Body of pancreas (tissue), 4 donors: ENCODE measurements around the gene MYLK. TPM values are rescaled to one million over a fixed set of nuclear protein-coding genes. Genes with fewer than 3 reads are reported as not detected.

Source experiments
- ATAC-seq: fragments of 150-250 bp; one replicate; pipeline ENCODE4 v1.9.1; 2016
- DNase-seq, 4 donors: peaks; one replicate each; pipeline ENCODE4 v3.0.0-alpha.2; 2019
- H3K27ac ChIP-seq, 4 donors: fragments of 200-600 bp; sonication (generic); 1 replicate in 3 of 4; 2 replicates in 1 of 4; pipeline versions ENCODE4 v1.5.1 to v1.6.1; 2016 to 2019; ENCODE audit warnings: mild to moderate bottlenecking in 1 of 4, mixed read lengths in 1 of 4, moderate library complexity in 1 of 4
- H3K27me3 ChIP-seq, 2 donors: fragments of 200-600 bp; sonication (generic); one replicate each; pipeline ENCODE4 v1.6.0; 2016; ENCODE audit warnings: mild to moderate bottlenecking in 1 of 2
- H3K36me3 ChIP-seq, 2 donors: fragments of 200-600 bp; sonication (generic); replicated peaks in 1 of 2; 2 replicates each; pipeline ENCODE4 v1.5.1; 2016; ENCODE audit warnings: low read depth in 2 of 2; ENCODE audit not compliant: insufficient read depth in 1 of 2
- H3K4me1 ChIP-seq: fragments of 200-600 bp; sonication (generic); one replicate; pipeline ENCODE4 v1.6.0; 2016
- H3K4me3 ChIP-seq, 2 donors: fragments of 200-600 bp; sonication (generic); 1 replicate in 1 of 2; 2 replicates in 1 of 2; pipeline ENCODE4 v1.5.1; 2016 to 2019
- H3K9me3 ChIP-seq, 3 donors: fragments of 200-600 bp; sonication (generic); 1 replicate in 2 of 3; 2 replicates in 1 of 3; pipeline ENCODE4 v1.5.1; 2016
- CTCF ChIP-seq, 7 experiments: fragments of 450-650 bp in 4 of 7; fragments of 200-600 bp in 3 of 7; sonication (generic) in 3 of 7; IDR thresholded peaks; one replicate each; pipeline ENCODE4 v1.5.1; 2016 to 2019; ENCODE audit warnings: antibody characterized with exemption in 7 of 7
- POLR2A ChIP-seq, 3 donors: fragments of 450-650 bp; IDR thresholded peaks; one replicate each; pipeline ENCODE4 v1.6.1; 2016; ENCODE audit warnings: antibody characterized with exemption in 3 of 3, mild to moderate bottlenecking in 2 of 3
- WGBS, 2 donors: methylation state at CpG; one replicate each; pipeline ENCODE4 v1.1.5; 2017; 5-methylcytosine and 5-hydroxymethylcytosine counted together
- intact Hi-C: fragments of 100-400 bp; cut with DNase I; formaldehyde crosslinking; loops from one replicate; pipeline ENCODE4 v1.15.1; 2023
- total RNA-seq, 2 donors: library from RNA; depleted of rRNA; stranded (reverse); fragments of >200 nt; gene quantifications; one replicate each; pipeline ENCODE4 v1.1.0, GENCODE V29; 2016

Gene MYLK
- total RNA-seq, 2 donors from 2014 or later, result 7.6 to 36.6 TPM

- ATAC-seq (no peak), DNase-seq (no peak)
- no peaks in the 10 kb centered on the region for H3K36me3 ChIP-seq
- WGBS, 2 donors, result 67 to 68% methylated on average over 1 of the region's 1 CpG
- no peaks in the 10 kb centered on the region for H3K9me3 ChIP-seq
- no peaks in the 10 kb centered on the region for H3K4me1 ChIP-seq
- TF ChIP-seq CTCF (IDR thresholded peaks at IDR 0.05) (no peak), POLR2A (IDR thresholded peaks at IDR 0.05) (no peak)
- no peak overlapping the region for H3K4me3 ChIP-seq
- H3K27me3 ChIP-seq, result no peaks in the 10 kb centered on the region
- intact Hi-C loops, result no loop called here
- H3K27ac ChIP-seq, result no peak overlapping the region
These were observed 12.2 kb downstream of the MYLK start for GRCh38 chr3:123871946-123872345.

DNA sequence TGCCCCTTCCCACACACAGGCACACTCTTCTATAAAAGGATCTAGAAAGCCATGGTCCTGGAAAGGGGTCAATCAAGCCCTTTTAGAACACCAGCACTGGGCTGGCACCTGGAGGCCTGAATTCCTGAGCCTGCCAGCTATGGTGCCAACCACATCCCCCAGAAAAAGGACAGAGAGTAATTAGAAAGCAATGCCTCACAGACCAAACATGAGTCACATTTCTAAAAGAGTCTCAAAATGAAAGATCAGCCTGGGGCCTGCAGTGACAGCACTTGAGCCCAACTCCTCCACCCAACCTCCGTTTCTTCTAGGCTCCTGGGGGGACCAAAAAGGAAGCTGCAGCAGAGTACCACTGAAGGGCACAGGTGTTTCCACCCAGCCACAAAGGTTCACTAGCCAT, 14.1 kb downstream of the MYLK start:
- TF ChIP-seq CTCF (IDR thresholded peaks at IDR 0.05), result no peak
- no peak for DNase-seq
- Histone ChIP-seq H3K36me3 (no peaks in the 10 kb centered on the region), H3K4me3 (no peak overlapping the region), H3K27ac (no peak overlapping the region), H3K9me3 (no peaks in the 10 kb centered on the region), H3K27me3 (no peaks in the 10 kb centered on the region), H3K4me1 (no peaks in the 10 kb centered on the region)
- WGBS, 2 donors, result 86 to 100% methylated on average over 1 of the region's 1 CpG
- ATAC-seq, result no peak
- intact Hi-C loops, result no loop called here

- WGBS, 2 donors, result 88 to 100% methylated on average over 1 of the region's 1 CpG
- no peaks in the 10 kb centered on the region for H3K9me3 ChIP-seq
These were observed 15.0 kb downstream of the MYLK start for GRCh38 chr3:123869165-123869564.

GRCh38 chr3:123864706-123865105, 19.4 kb downstream of the MYLK start:
- intact Hi-C loops, result no loop called here
- no peak overlapping the region for H3K4me3 ChIP-seq
- ATAC-seq (no peak), DNase-seq (no peak)
- H3K27me3 ChIP-seq, result no peaks in the 10 kb centered on the region
- WGBS, 2 donors, result 80 to 83% methylated on average over 4 of the region's 4 CpGs
- TF ChIP-seq CTCF (IDR thresholded peaks at IDR 0.05) (no peak), POLR2A (IDR thresholded peaks at IDR 0.05) (no peak)
- no peaks in the 10 kb centered on the region for H3K9me3 ChIP-seq
- H3K27ac ChIP-seq, result no peak overlapping the region
- H3K36me3 ChIP-seq, result no peaks in the 10 kb centered on the region
- H3K4me1 ChIP-seq, result no peaks in the 10 kb centered on the region

More at GRCh38 chr3:123869165-123869564, 15.0 kb downstream of the MYLK start:
- Histone ChIP-seq H3K4me3 (no peak overlapping the region), H3K4me1 (no peaks in the 10 kb centered on the region), H3K27ac (no peak overlapping the region), H3K36me3 (no peaks in the 10 kb centered on the region), H3K27me3 (no peaks in the 10 kb centered on the region)
- intact Hi-C loops, result no loop called here
- DNase-seq (no peak), ATAC-seq (no peak)
- TF ChIP-seq CTCF (IDR thresholded peaks at IDR 0.05) (no peak), POLR2A (IDR thresholded peaks at IDR 0.05) (no peak)

GRCh38 chr3:123862152-123862551, 22.0 kb downstream of the MYLK start:
- no peak overlapping the region for H3K27ac ChIP-seq
- TF ChIP-seq POLR2A (IDR thresholded peaks at IDR 0.05), result no peak
- TF ChIP-seq CTCF (IDR thresholded peaks at IDR 0.05), result no peak
- intact Hi-C loops, result no loop called here
- DNase-seq (no peak), ATAC-seq (no peak)
- no peaks in the 10 kb centered on the region for H3K36me3 ChIP-seq
- H3K4me3 ChIP-seq, result no peak overlapping the region
- no peaks in the 10 kb centered on the region for H3K27me3 ChIP-seq
- no peaks in the 10 kb centered on the region for H3K4me1 ChIP-seq
- no peaks in the 10 kb centered on the region for H3K9me3 ChIP-seq
